ENCODE data around the gene EVC. TPM values are rescaled to one million over a fixed set of nuclear protein-coding genes. Genes with fewer than 3 reads are reported as not detected.

EVC gene
- total and polyA plus RNA-seq, 2 of the 8 experiments (the other 6 are each of a cell fraction or from before 2014, with no cell fraction given) = 2.6 to 9.8 TPM

GRCh38 chr4:5824635-5825034 is 113.6 kb downstream of the EVC start (continued):
- TF ChIP-seq TCF12 (IDR thresholded peaks at IDR 0.05; ENCODE audit: low read depth, low read length) = no peak
- no peak for TF ChIP-seq POU5F1 (IDR thresholded peaks at IDR 0.05; ENCODE audit: low read depth, low read length)

Data from H1 (cell line).